ENCODE measurements around the gene KCTD19.

KCTD19 gene

DNA sequence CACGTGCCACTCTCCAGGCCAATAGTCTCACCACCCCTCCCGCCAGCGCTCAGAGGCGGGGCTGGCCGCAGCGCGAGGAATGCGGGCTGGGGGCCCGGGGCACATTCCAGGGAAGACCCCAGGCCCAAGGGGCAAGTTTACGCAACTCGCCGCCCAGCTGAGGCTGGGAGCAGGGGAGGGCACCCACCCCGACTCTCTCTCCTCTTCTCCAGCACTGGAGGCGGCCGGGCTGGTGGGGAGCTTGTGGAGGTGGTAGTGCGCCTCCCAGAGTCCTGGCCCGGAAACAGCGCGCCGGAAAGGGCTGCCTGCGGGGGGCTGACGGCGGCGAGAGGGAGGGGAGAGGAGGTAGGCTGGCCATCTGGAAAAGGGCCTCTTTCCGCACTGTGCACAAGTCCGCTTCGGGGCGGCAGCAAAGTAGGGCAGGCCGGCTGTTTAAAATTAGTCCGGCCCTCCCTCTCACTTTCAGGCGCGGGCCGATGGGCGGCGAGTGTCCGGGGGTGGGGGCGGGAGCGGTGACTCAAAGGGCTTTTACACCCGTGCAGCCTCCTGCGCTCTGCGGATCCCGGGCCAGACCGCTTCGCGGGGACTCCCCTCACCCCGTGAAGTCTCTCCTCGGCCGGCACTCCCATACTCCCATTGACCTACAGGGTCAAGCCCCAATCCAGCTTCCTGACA lies 80.3 kb downstream of the KCTD19 start:
- peaks cover 8% of the 10 kb centered on the region for H3K4me1 ChIP-seq
- H3K36me3 ChIP-seq (ENCODE audit: control insufficient read depth, insufficient read depth, low read length): no peaks in the 10 kb centered on the region
- H2AFZ ChIP-seq: peak overlapping the region; percentile 77
- H3K4me3 ChIP-seq (ENCODE audit: low read depth, low read length): peak overlapping the region; percentile 67
- H3K9me3 ChIP-seq (ENCODE audit: control insufficient read depth, low read length): no peaks in the 10 kb centered on the region
- TF ChIP-seq, protein P1, sequence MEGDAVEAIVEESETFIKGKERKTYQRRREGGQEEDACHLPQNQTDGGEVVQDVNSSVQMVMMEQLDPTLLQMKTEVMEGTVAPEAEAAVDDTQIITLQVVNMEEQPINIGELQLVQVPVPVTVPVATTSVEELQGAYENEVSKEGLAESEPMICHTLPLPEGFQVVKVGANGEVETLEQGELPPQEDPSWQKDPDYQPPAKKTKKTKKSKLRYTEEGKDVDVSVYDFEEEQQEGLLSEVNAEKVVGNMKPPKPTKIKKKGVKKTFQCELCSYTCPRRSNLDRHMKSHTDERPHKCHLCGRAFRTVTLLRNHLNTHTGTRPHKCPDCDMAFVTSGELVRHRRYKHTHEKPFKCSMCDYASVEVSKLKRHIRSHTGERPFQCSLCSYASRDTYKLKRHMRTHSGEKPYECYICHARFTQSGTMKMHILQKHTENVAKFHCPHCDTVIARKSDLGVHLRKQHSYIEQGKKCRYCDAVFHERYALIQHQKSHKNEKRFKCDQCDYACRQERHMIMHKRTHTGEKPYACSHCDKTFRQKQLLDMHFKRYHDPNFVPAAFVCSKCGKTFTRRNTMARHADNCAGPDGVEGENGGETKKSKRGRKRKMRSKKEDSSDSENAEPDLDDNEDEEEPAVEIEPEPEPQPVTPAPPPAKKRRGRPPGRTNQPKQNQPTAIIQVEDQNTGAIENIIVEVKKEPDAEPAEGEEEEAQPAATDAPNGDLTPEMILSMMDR (IDR thresholded peaks at IDR 0.05): peak; percentile 23
- peak overlapping the region; percentile 79 for H3K27ac ChIP-seq
- H3K27me3 ChIP-seq (ENCODE audit: control insufficient read depth, insufficient read depth, low read length): no peaks in the 10 kb centered on the region
- no peak overlapping the region for H3K9ac ChIP-seq
- H3K79me2 ChIP-seq: peaks cover 2% of the 10 kb centered on the region
- H3K4me2 ChIP-seq (ENCODE audit: low read length): peak overlapping the region; percentile 89

DNA sequence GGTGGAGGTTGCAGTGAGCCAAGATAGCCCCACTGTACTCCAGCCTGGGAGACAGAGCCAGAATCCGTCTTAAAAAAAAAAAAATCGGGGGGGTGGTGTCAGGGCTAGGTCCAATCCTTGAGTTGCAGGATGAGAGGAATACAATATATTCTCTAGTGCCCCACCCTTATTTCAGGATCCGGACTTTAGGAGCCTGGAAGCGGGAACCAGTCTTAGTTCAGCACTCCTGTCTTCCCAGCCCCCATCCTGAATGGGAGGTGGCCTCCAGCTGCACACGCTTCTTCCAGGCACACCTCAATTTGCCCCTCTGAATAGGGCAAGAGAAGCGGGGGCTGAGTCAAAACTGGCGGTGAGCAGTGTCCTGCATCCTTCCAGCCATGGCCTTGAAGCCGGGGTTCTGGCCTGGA lies 80.9 kb downstream of the KCTD19 start:
- Histone ChIP-seq H3K4me3 (ENCODE audit: low read depth, low read length) (peak overlapping the region; percentile 67), H3K9ac (no peak overlapping the region), H3K36me3 (ENCODE audit: control insufficient read depth, insufficient read depth, low read length) (no peaks in the 10 kb centered on the region), H3K27ac (peak overlapping the region; percentile 79), H3K9me3 (ENCODE audit: control insufficient read depth, low read length) (no peaks in the 10 kb centered on the region), H2AFZ (peak overlapping the region; percentile 77), H3K27me3 (ENCODE audit: control insufficient read depth, insufficient read depth, low read length) (no peaks in the 10 kb centered on the region), H3K79me2 (peaks cover 2% of the 10 kb centered on the region), H3K4me2 (ENCODE audit: low read length) (peak overlapping the region; percentile 89), H3K4me1 (peaks cover 8% of the 10 kb centered on the region)
- TF ChIP-seq, protein P1 (IDR thresholded peaks at IDR 0.05): no peak

DNA sequence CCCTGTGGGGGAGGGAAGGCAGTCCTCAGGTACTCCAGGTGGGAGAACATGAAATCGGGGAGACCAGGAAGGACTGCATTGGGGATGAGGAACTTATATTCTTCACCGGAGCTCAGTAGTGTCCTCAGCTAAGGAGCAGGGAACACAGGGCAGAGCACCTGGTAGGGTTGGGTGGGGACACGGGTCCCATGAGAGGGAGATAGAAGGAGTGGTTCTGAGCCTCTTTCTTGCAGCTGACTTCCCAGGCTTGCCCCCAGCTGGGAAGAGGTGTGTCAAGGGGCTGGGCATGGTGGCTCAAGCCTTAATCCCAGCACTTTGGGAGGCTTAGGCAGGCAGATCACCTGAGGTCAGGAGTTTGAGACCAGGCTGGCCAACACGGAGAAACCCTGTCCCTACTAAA lies 81.4 kb downstream of the KCTD19 start:
- H3K9me3 ChIP-seq (ENCODE audit: control insufficient read depth, low read length): no peaks in the 10 kb centered on the region
- no peak overlapping the region for H3K9ac ChIP-seq
- H3K27me3 ChIP-seq (ENCODE audit: control insufficient read depth, insufficient read depth, low read length): no peaks in the 10 kb centered on the region
- H3K27ac ChIP-seq: peak overlapping the region; percentile 62
- TF ChIP-seq, protein P1 (IDR thresholded peaks at IDR 0.05): no peak
- H3K4me1 ChIP-seq: peaks cover 8% of the 10 kb centered on the region
- peaks cover 2% of the 10 kb centered on the region for H3K79me2 ChIP-seq
- H3K4me3 ChIP-seq (ENCODE audit: low read depth, low read length): no peak overlapping the region
- no peak overlapping the region for H3K4me2 ChIP-seq (ENCODE audit: low read length)
- no peaks in the 10 kb centered on the region for H3K36me3 ChIP-seq (ENCODE audit: control insufficient read depth, insufficient read depth, low read length)
- no peak overlapping the region for H2AFZ ChIP-seq

DNA sequence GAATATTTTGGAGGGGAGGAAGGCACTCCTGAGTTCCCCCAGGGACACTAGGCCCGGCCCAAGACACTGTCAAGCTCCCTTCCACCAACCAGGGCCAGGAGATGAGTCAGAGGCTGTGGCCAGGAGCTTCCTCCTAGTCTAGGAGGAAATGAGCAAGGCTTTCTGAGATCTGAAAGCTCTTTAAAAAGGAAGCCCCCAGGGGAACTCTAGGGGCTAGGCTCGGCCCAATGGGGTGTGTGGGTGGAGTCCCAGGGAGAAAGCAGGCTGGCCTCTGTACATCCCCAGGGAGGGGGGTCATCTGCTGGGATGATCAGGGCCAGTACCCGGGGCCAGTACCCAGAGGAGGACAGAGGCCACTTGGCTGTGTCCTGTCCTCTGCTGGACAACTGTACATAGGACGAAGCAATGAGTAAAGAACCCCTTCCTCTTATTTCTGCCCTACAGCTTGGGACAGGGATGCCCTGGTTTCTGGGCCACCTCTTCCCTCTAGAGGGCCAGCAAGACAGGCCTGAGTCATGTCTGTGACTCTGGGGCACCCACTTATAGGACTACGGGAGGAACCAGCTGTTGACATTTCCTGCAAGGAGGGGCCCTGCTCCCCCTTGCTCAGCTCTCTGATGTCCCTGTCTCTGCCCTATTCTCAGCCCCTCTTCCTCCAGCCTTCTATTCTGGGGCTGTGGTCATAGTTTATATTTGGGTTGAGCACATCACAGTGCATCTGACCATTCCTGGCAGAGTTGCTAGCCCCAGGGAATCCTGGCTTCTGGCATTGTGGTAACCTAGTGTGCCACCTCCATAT lies 82.0 kb downstream of the KCTD19 start:
- Histone ChIP-seq H3K27me3 (ENCODE audit: control insufficient read depth, insufficient read depth, low read length) (no peaks in the 10 kb centered on the region), H3K36me3 (ENCODE audit: control insufficient read depth, insufficient read depth, low read length) (no peaks in the 10 kb centered on the region), H3K79me2 (peaks cover 2% of the 10 kb centered on the region), H3K27ac (peak overlapping the region; percentile 62), H3K9me3 (ENCODE audit: control insufficient read depth, low read length) (no peaks in the 10 kb centered on the region), H3K4me1 (peaks cover 8% of the 10 kb centered on the region), H3K9ac (no peak overlapping the region), H2AFZ (no peak overlapping the region), H3K4me3 (ENCODE audit: low read depth, low read length) (no peak overlapping the region), H3K4me2 (ENCODE audit: low read length) (no peak overlapping the region)
- TF ChIP-seq, protein P1 (IDR thresholded peaks at IDR 0.05): no peak

Data from parathyroid adenoma (tissue), 2 donors.